IMR-90 (cell line): ENCODE data around the gene RAB40A. TPM values are rescaled to one million over a fixed set of nuclear protein-coding genes. Genes with fewer than 3 reads are reported as not detected.

Experiments used
- ATAC-seq: fragments of 200-7000 bp; cut with Tn5 transposase; 2 replicates; pipeline ENCODE4 v1.9.1; 2020; ENCODE audit warnings: low read depth, mild to moderate bottlenecking, moderate library complexity
- BruUV-seq: library from RNA; stranded (reverse); fragments of 400-500 nt; replicated peaks from 2 replicates; lab custom pipeline; 2021; lab: Mats Ljungman, UMichigan
- CTCF ChIA-PET: fragments of 300-600 bp; formaldehyde crosslinking; extraction: SDS; loops from one replicate; lab custom pipeline; 2021; ENCODE audit warnings: antibody characterized with exemption; lab: Yijun Ruan, JAX
- POLR2A ChIA-PET: fragments of 300-600 bp; sonication (Branson Sonifier 250); formaldehyde crosslinking; loops from one replicate; lab custom pipeline; 2022; ENCODE audit warnings: antibody characterized with exemption; ENCODE audit not compliant: unreplicated experiment; lab: Charles Lee
- DNase-seq: peaks from one replicate; pipeline ENCODE4 v3.0.0; 2013
- H2AFZ ChIP-seq: replicated peaks from 2 replicates; pipeline ENCODE3; 2013; ENCODE audit warnings: low read length, mild to moderate bottlenecking; ENCODE audit not compliant: poor library complexity
- H2AK5ac ChIP-seq: 2 replicates; pipeline ENCODE4 v1.6.1; 2013; ENCODE audit warnings: low read depth, low read length, inconsistent platforms
- H2AK9ac ChIP-seq: replicated peaks from 2 replicates; pipeline ENCODE3; 2013; ENCODE audit warnings: mild to moderate bottlenecking, low read depth, low read length, moderate library complexity; ENCODE audit not compliant: poor library complexity
- H2BK120ac ChIP-seq: 2 replicates; pipeline ENCODE4 v1.6.1; 2013; ENCODE audit warnings: low read depth, low read length, inconsistent platforms
- H2BK15ac ChIP-seq: 3 replicates; pipeline ENCODE4 v1.6.1; 2013; ENCODE audit warnings: low read depth, low read length, inconsistent platforms
- H2BK20ac ChIP-seq: 2 replicates; pipeline ENCODE4 v1.6.1; 2013; ENCODE audit warnings: low read depth, mild to moderate bottlenecking, inconsistent platforms, low read length, moderate library complexity
- H2BK5ac ChIP-seq: 2 replicates; pipeline ENCODE4 v1.6.1; 2013; ENCODE audit warnings: mild to moderate bottlenecking, low read depth, low read length, inconsistent platforms; ENCODE audit not compliant: poor library complexity, severe bottlenecking
- H3K14ac ChIP-seq: replicated peaks from 2 replicates; pipeline ENCODE4 v1.6.1; 2013; ENCODE audit warnings: low read depth, low read length, inconsistent platforms
- H3K18ac ChIP-seq: 2 replicates; pipeline ENCODE4 v1.6.1; 2013; ENCODE audit warnings: low read depth, low read length, control low read depth
- H3K23ac ChIP-seq: 2 replicates; pipeline ENCODE4 v1.6.1; 2013; ENCODE audit warnings: low read depth, low read length, inconsistent platforms
- H3K27ac ChIP-seq: 2 replicates; pipeline ENCODE4 v1.5.1; 2013; ENCODE audit warnings: mild to moderate bottlenecking, control low read depth, low read length; ENCODE audit not compliant: insufficient read depth
- H3K27me3 ChIP-seq: 2 replicates; pipeline ENCODE4 v1.6.1; 2013; ENCODE audit warnings: low read length; ENCODE audit not compliant: control insufficient read depth, insufficient read depth
- H3K36me3 ChIP-seq: 2 replicates; pipeline ENCODE4 v1.6.1; 2013; ENCODE audit warnings: low read length, mixed read lengths; ENCODE audit not compliant: control insufficient read depth, insufficient read depth
- H3K4ac ChIP-seq: 2 replicates; pipeline ENCODE4 v1.6.1; 2013; ENCODE audit warnings: low read depth, low read length, inconsistent platforms
- H3K4me1 ChIP-seq: 2 replicates; pipeline ENCODE4 v1.6.1; 2013; ENCODE audit warnings: low read length, mixed read lengths; ENCODE audit not compliant: control insufficient read depth, insufficient read depth
- H3K4me2 ChIP-seq: 2 replicates; pipeline ENCODE4 v1.6.1; 2013; ENCODE audit warnings: low read depth, mild to moderate bottlenecking, control low read depth, low read length, moderate library complexity
- H3K4me3 ChIP-seq: 2 replicates; pipeline ENCODE4 v1.5.1; 2013; ENCODE audit warnings: low read depth, mild to moderate bottlenecking, control low read depth, low read length, moderate library complexity; ENCODE audit not compliant: insufficient read depth
- H3K56ac ChIP-seq: 2 replicates; pipeline ENCODE4 v1.6.1; 2013; ENCODE audit warnings: low read length, inconsistent platforms; ENCODE audit not compliant: insufficient read depth; ENCODE audit errors: extremely low read depth
- H3K79me1 ChIP-seq, 2 experiments: 2 replicates each; pipeline ENCODE4 v1.6.1; 2013; ENCODE audit warnings: low read length in 2 of 2, inconsistent platforms in 1 of 2, low read depth in 1 of 2
- H3K9ac ChIP-seq: 2 replicates; pipeline ENCODE4 v1.6.1; 2013; ENCODE audit warnings: low read depth, low read length, control low read depth
- H3K9me1 ChIP-seq: 2 replicates; pipeline ENCODE4 v1.6.1; 2013; ENCODE audit warnings: low read length, inconsistent platforms; ENCODE audit not compliant: insufficient read depth
- H3K9me3 ChIP-seq: 2 replicates; pipeline ENCODE4 v1.6.1; 2013; ENCODE audit warnings: low read length; ENCODE audit not compliant: control insufficient read depth, insufficient read depth
- H4K20me1 ChIP-seq: 2 replicates; pipeline ENCODE4 v1.6.1; 2013; ENCODE audit warnings: low read length, inconsistent platforms; ENCODE audit not compliant: insufficient read depth
- H4K5ac ChIP-seq: 2 replicates; pipeline ENCODE4 v1.6.1; 2013; ENCODE audit warnings: mild to moderate bottlenecking, low read depth, low read length, control low read depth
- H4K8ac ChIP-seq, 2 experiments: 2 replicates each; pipeline ENCODE4 v1.6.1; 2013; ENCODE audit warnings: low read depth in 2 of 2, low read length in 2 of 2, control low read depth in 1 of 2, inconsistent platforms in 1 of 2
- H4K91ac ChIP-seq: 2 replicates; pipeline ENCODE4 v1.6.1; 2013; ENCODE audit warnings: low read depth, low read length, inconsistent platforms; ENCODE audit not compliant: insufficient read depth
- CHD1 ChIP-seq: IDR thresholded peaks from 2 replicates; pipeline ENCODE4 v1.6.1; 2012; ENCODE audit warnings: low read depth, low read length, improper control_type of control experiment
- FOS ChIP-seq: fragments of 150-350 bp; IDR thresholded peaks from 2 replicates; pipeline ENCODE4 v1.6.1; 2016; ENCODE audit warnings: low read depth, low read length
- MXI1 ChIP-seq: IDR thresholded peaks from 2 replicates; pipeline ENCODE4 v1.6.1; 2012; ENCODE audit warnings: low read depth, mild to moderate bottlenecking, low read length, moderate library complexity, borderline replicate concordance
- NFE2L2 ChIP-seq: fragments of 150-350 bp; IDR thresholded peaks from 2 replicates; pipeline ENCODE4 v1.6.1; 2016; ENCODE audit warnings: low read depth, mild to moderate bottlenecking, low read length
- RAD21 ChIP-seq: IDR thresholded peaks from 2 replicates; pipeline ENCODE4 v1.6.1; 2012; ENCODE audit warnings: low read length, improper control_type of control experiment
- RFX5 ChIP-seq: IDR thresholded peaks from 2 replicates; pipeline ENCODE4 v1.8.0; 2012; ENCODE audit warnings: low read depth, mild to moderate bottlenecking, low read length, moderate library complexity
- SMC3 ChIP-seq: fragments of 150-350 bp; IDR thresholded peaks from 2 replicates; pipeline ENCODE4 v1.6.1; 2016; ENCODE audit warnings: low read depth, mild to moderate bottlenecking, antibody characterized with exemption, low read length, moderate library complexity
- WGBS, 2 experiments: methylation state at CpG; one replicate each; pipeline versions ENCODE4 v1.1.5 to v1.1.7; 2013; ENCODE audit warnings: missing lambda C conversion rate in 2 of 2; ENCODE audit not compliant: insufficient read length in 1 of 2; ENCODE audit errors: extremely low coverage in 2 of 2; 5-methylcytosine and 5-hydroxymethylcytosine counted together
- dilution Hi-C: fragments of 300-500 bp; cut with HindIII; formaldehyde crosslinking; loops from one replicate; pipeline ENCODE4 v1.14.3; 2018; ENCODE audit warnings: low sequenced_read_pairs; ENCODE audit not compliant: unreplicated experiment
- in situ Hi-C: fragments of 300-500 bp; cut with MboI; formaldehyde crosslinking; loops from 3 replicates; pipeline ENCODE4 v1.14.3; 2019; ENCODE audit warnings: low sequenced_read_pairs, inconsistent platforms, mixed read lengths
- intact Hi-C: fragments of 100-400 bp; cut with micrococcal nuclease; formaldehyde crosslinking; loops from 2 replicates; pipeline ENCODE4 v1.10.0; 2022
- polyA plus RNA-seq, 3 experiments: library from polyadenylated mRNA; depleted of rRNA; stranded (reverse); fragments of >200 nt; gene quantifications; 2 replicates each; pipeline ENCODE4 v1.2.3, GENCODE V29; 2012; ENCODE audit warnings: low replicate concordance in 1 of 3
- total RNA-seq: library from RNA; depleted of rRNA; stranded (reverse); fragments of >200 nt; gene quantifications from 2 replicates; pipeline ENCODE4 v1.2.3, GENCODE V29; 2012
- TF ChIP-seq, protein P1 (sequence below): conservative IDR thresholded peaks from 2 replicates; pipeline ENCODE4 v1.5.1; 2012; ENCODE audit warnings: mild to moderate bottlenecking, low read depth, low read length, improper control_type of control experiment
- TF ChIP-seq, protein P2 (sequence below): fragments of 150-350 bp; IDR thresholded peaks from 2 replicates; pipeline ENCODE4 v1.6.1; 2016; ENCODE audit warnings: low read depth, mild to moderate bottlenecking, low read length, moderate library complexity, borderline replicate concordance

The RAB40A gene
- total and polyA plus RNA-seq, 2 of the 4 experiments (the other 2 are of a cell fraction) = under 0.01 to 0.26 TPM

DNA sequence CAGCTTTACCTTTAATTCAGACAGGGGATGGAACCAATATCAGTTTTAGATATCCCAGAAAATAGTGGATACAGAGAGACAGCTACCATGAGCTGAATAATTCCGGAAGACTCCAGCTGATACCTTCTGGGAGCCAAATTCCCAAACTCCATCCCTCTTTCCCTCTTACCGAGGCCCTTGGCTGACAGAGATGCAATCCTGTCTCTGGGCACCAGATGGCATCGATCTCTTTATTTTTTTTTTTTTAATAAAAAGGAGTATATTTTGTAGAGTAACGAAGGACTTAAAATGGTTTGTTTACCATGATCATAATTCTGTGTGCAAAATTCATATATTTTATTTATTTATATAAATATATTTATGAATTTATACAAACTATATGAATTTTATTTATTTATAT lies 31.0 kb downstream of the RAB40A start:
- Histone ChIP-seq H3K9me1 (no peaks in the 10 kb centered on the region), H4K8ac (no peak overlapping the region), H4K20me1 (no peaks in the 10 kb centered on the region), H3K9me3 (no peaks in the 10 kb centered on the region), H3K14ac (no peak overlapping the region), H3K36me3 (no peaks in the 10 kb centered on the region), H2BK20ac (no peak overlapping the region), H2BK120ac (no peak overlapping the region), H3K18ac (no peak overlapping the region), H3K27me3 (no peaks in the 10 kb centered on the region), H3K23ac (no peak overlapping the region), H2AK9ac (no peak overlapping the region), H2AK5ac (no peak overlapping the region), H3K4me1 (no peaks in the 10 kb centered on the region), H4K91ac (no peak overlapping the region), H4K5ac (no peak overlapping the region), H2BK15ac (no peak overlapping the region), H3K79me1 (no peaks in the 10 kb centered on the region), H3K4ac (no peak overlapping the region), H2BK5ac (no peak overlapping the region), H3K9ac (no peak overlapping the region), H2AFZ (no peak overlapping the region), H3K4me2 (no peak overlapping the region), H3K56ac (no peak overlapping the region), H3K4me3 (no peak overlapping the region), H3K27ac (no peak overlapping the region)
- TF ChIP-seq RFX5 (no peak), RAD21 (no peak; the same call in 1 of the 2 replicates), FOS (no peak), CHD1 (no peak), NFE2L2 (no peak), MXI1 (no peak), SMC3 (peak; percentile 35)
- TF ChIP-seq, protein P1, sequence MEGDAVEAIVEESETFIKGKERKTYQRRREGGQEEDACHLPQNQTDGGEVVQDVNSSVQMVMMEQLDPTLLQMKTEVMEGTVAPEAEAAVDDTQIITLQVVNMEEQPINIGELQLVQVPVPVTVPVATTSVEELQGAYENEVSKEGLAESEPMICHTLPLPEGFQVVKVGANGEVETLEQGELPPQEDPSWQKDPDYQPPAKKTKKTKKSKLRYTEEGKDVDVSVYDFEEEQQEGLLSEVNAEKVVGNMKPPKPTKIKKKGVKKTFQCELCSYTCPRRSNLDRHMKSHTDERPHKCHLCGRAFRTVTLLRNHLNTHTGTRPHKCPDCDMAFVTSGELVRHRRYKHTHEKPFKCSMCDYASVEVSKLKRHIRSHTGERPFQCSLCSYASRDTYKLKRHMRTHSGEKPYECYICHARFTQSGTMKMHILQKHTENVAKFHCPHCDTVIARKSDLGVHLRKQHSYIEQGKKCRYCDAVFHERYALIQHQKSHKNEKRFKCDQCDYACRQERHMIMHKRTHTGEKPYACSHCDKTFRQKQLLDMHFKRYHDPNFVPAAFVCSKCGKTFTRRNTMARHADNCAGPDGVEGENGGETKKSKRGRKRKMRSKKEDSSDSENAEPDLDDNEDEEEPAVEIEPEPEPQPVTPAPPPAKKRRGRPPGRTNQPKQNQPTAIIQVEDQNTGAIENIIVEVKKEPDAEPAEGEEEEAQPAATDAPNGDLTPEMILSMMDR = peak; percentile 41
- TF ChIP-seq, protein P2, sequence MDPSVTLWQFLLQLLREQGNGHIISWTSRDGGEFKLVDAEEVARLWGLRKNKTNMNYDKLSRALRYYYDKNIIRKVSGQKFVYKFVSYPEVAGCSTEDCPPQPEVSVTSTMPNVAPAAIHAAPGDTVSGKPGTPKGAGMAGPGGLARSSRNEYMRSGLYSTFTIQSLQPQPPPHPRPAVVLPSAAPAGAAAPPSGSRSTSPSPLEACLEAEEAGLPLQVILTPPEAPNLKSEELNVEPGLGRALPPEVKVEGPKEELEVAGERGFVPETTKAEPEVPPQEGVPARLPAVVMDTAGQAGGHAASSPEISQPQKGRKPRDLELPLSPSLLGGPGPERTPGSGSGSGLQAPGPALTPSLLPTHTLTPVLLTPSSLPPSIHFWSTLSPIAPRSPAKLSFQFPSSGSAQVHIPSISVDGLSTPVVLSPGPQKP = no peak
- no peak for DNase-seq
- no CpG with 5 or more reads among the region's 4 CpGs for WGBS, 2 experiments
- CTCF ChIA-PET = interaction anchor here (0.6 to 0.7 kb wide), 3 partner anchors 216 to 1893 kb away, joined by 3 to 5 read pairs (median 3); no protein-coding TSS in a partner anchor
- dilution Hi-C loops (no loop called here), in situ Hi-C loops (no loop called here), intact Hi-C loops (loop anchor here (5.0 to 10.0 kb wide), 2 partner anchors 329 to 534 kb away; no protein-coding TSS in a partner anchor)
- no TSS peak for BruUV-seq
- no peak for ATAC-seq
- POLR2A ChIA-PET = no interaction called here
